ENCODE measurements around the gene CCDC28B. TPM values are rescaled to one million over a fixed set of nuclear protein-coding genes. Genes with fewer than 3 reads are reported as not detected.

The CCDC28B gene
- total RNA-seq, 4 donors from 2014 or later: 5.0 to 7.8 (median 6.5) TPM

GRCh38 chr1:32232558-32233304, 32.3 kb downstream of the CCDC28B start:
- intact Hi-C loops (cut with DNase I): no loop called here
- no peak for TF ChIP-seq CTCF (IDR thresholded peaks at IDR 0.05)
- TF ChIP-seq POLR2AphosphoS5 (IDR thresholded peaks at IDR 0.05): no peak
- TF ChIP-seq POLR2A (IDR thresholded peaks at IDR 0.05; ENCODE audit: low read depth): no peak
- TF ChIP-seq EP300 (IDR thresholded peaks at IDR 0.05): no peak
- Histone ChIP-seq H3K27ac (replicated peaks in 1 of 4) (no peak overlapping the region), H3K9me3 (no peaks in the 10 kb centered on the region), H3K27me3 (no peaks in the 10 kb centered on the region), H3K4me3 (no peak overlapping the region), H3K36me3 (peaks cover 41 to 74% (median 63%) of the 10 kb centered on the region in 4 donors), H3K4me1 (no peaks in the 10 kb centered on the region)
- DNase-seq (ENCODE audit: extremely low spot score): no peak
- WGBS: 88% methylated on average over 8 of the region's 8 CpGs

GRCh38 chr1:32234792-32235191, 34.4 kb downstream of the CCDC28B start:
- no peaks in the 10 kb centered on the region for H3K9me3 ChIP-seq
- H3K4me3 ChIP-seq: no peak overlapping the region
- TF ChIP-seq POLR2AphosphoS5 (IDR thresholded peaks at IDR 0.05): no peak
- TF ChIP-seq EP300 (IDR thresholded peaks at IDR 0.05): no peak
- no peak for TF ChIP-seq CTCF (IDR thresholded peaks at IDR 0.05)
- TF ChIP-seq POLR2A (IDR thresholded peaks at IDR 0.05; ENCODE audit: low read depth): no peak
- 93% methylated on average over 5 of the region's 7 CpGs for WGBS
- no peak overlapping the region for H3K27ac ChIP-seq (replicated peaks in 1 of 4)
- no peaks in the 10 kb centered on the region for H3K27me3 ChIP-seq
- intact Hi-C loops (cut with DNase I): no loop called here
- H3K4me1 ChIP-seq: peaks cover 1 to 7% (median 4%) of the 10 kb centered on the region in 4 donors
- H3K36me3 ChIP-seq: peaks cover 24 to 53% (median 42%) of the 10 kb centered on the region in 4 donors
- DNase-seq (ENCODE audit: extremely low spot score): no peak

- TF ChIP-seq POLR2A (IDR thresholded peaks at IDR 0.05; ENCODE audit: low read depth) (no peak), POLR2AphosphoS5 (IDR thresholded peaks at IDR 0.05) (no peak), CTCF (IDR thresholded peaks at IDR 0.05) (no peak), EP300 (IDR thresholded peaks at IDR 0.05) (no peak)
- Histone ChIP-seq H3K4me1 (peaks cover 25 to 43% (median 34%) of the 10 kb centered on the region in 4 donors), H3K4me3 (peak overlapping the region in 1 of 4 donors; percentile 67), H3K9me3 (no peaks in the 10 kb centered on the region), H3K27me3 (no peaks in the 10 kb centered on the region), H3K36me3 (peaks cover 0 to 9% (median 4%) of the 10 kb centered on the region in 4 donors), H3K27ac (replicated peaks in 1 of 4) (peak overlapping the region; percentile 73 to 85 (median 82))
- intact Hi-C loops (cut with DNase I): no loop called here
- WGBS: 71% methylated on average over 4 of the region's 4 CpGs
- no peak for DNase-seq (ENCODE audit: extremely low spot score)
Observed at GRCh38 chr1:32239337-32239736, 38.9 kb downstream of the CCDC28B start.

- intact Hi-C loops (cut with DNase I): no loop called here
- Histone ChIP-seq H3K36me3 (peaks cover 0 to 4% (median 2%) of the 10 kb centered on the region in 4 donors), H3K9me3 (no peaks in the 10 kb centered on the region), H3K4me3 (peak overlapping the region; percentile 63 to 67 (median 67)), H3K27ac (replicated peaks in 1 of 4) (peak overlapping the region; percentile 73 to 85 (median 82)), H3K4me1 (peaks cover 25 to 43% (median 34%) of the 10 kb centered on the region in 4 donors), H3K27me3 (no peaks in the 10 kb centered on the region)
- no peak for DNase-seq (ENCODE audit: extremely low spot score)
- no peak for TF ChIP-seq CTCF (IDR thresholded peaks at IDR 0.05)
- WGBS: 89% methylated on average over 1 of the region's 20 CpGs
Observed at GRCh38 chr1:32239790-32240139, 39.4 kb downstream of the CCDC28B start.
